ENCODE results near the gene TPP1.

TPP1 gene

GRCh38 chr11:6646918-6647679 is 27.9 kb upstream of the TPP1 start:
- no peak for DNase-seq

DNA sequence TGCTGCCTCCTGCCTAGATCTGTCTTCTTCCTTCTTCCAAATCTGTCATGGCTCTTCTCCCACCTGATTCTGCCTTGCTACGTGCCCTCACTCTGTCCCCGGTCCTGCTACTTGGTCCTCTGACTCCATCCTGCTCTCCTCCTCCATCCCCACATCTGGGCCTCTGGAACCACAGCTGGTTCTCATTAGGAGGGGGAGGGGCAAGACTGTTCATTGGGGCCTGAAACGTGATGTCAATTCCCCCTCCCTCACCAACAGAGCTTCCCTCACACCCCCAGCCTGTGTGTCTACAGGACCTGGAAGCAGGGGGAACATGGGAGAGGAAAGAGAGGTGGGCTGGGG is 27.3 kb upstream of the TPP1 start:
- DNase-seq = no peak

GRCh38 chr11:6646071-6646470 is 26.8 kb upstream of the TPP1 start:
- no peak for DNase-seq

DNA sequence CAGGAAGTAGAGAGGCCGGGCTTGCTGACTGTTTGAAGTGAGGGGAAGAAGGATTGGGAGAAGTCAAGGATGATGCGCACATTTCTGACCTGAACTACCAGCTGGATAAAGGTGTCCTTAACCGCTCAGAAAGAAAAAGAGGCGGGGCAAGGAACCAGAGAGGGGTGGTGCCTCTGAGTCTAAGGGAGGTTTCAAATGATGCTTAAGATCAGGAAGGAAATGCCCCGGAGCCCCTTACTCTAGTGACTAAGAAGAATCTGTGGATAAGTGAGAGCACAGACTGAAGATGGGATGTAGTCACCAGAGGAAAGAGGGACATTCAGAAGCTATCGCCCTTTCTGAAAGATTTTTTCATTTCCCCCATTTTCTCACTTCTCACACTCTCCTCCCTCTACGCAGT is 23.7 kb upstream of the TPP1 start:
- no peak for DNase-seq

DNA sequence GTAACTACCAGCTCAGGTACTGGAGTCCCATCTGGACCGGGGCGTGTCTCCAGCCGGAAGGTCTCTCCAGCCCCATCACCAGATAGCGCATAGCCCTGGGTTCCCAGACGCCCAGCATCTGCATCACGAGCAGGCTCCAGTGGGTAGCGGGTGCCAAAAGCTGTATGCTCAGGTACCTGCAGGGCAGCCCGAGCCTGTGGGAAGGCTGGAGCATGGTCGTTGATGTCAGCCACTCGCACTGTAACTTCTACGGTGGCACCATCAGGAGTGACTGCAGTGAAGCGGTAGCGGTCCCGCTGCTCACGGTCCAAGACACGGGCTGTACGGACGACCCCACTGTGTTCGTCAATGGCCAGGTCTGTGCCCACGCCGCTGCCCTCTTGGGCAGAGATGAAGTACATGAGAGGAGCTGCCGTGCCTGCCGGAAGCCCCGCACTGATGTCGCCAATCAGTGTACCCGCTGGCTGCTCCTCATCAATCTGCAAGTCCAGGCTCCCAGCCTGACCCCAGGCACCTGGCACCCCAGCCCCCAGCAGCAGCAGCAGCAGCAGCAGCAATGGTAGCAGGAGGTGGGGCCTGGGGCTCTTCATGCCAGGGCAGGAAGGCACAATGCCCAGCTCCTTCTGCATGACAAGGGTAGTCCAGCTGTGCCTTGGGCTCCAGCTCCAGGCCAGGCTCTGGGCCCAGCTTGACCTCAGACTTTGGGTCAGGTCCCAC is 21.9 kb upstream of the TPP1 start:
- DNase-seq = no peak

GRCh38 chr11:6640036-6640984 is 21.1 kb upstream of the TPP1 start:
- DNase-seq = no peak

DNA sequence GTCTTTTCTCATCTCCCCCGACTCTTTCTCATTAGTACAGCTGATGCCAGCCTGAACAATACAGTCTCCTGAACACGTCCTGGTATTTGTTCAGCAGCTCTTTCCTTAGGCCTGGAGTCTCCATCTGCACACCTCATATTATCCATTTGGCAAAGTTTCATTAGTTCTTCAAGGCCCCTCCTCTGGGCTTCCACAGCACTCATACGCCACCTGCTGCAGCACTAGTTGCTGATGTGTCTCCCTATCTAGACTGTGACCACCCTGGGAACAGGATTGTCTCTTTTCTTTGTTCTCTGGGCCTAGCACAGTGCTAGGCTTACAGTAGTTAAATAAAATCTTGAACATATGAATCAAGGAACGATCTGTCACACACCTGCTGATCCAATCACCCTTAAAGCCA is 19.2 kb upstream of the TPP1 start:
- DNase-seq = no peak

GRCh38 chr11:6637871-6638270 is 18.6 kb upstream of the TPP1 start:
- DNase-seq = no peak

DNA sequence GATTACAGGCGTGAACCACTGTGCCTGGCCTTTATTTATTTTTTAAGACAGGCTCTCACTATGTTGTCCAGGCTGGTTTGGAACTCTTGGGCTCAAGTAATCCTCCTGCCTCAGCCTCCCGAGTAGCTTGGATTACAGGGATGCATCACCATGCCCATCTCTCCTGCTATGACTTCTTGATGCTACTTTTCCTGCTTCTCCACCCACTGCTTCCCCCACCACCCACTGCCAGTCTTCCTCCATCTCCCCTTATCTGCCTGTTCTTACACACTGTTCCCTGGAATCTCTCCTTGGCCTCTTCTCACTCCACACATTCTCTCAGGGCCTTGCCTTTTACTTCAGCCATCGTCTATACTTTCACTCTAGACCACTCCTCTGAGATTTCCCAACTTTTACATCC is 17.3 kb upstream of the TPP1 start:
- no peak for DNase-seq

DNA sequence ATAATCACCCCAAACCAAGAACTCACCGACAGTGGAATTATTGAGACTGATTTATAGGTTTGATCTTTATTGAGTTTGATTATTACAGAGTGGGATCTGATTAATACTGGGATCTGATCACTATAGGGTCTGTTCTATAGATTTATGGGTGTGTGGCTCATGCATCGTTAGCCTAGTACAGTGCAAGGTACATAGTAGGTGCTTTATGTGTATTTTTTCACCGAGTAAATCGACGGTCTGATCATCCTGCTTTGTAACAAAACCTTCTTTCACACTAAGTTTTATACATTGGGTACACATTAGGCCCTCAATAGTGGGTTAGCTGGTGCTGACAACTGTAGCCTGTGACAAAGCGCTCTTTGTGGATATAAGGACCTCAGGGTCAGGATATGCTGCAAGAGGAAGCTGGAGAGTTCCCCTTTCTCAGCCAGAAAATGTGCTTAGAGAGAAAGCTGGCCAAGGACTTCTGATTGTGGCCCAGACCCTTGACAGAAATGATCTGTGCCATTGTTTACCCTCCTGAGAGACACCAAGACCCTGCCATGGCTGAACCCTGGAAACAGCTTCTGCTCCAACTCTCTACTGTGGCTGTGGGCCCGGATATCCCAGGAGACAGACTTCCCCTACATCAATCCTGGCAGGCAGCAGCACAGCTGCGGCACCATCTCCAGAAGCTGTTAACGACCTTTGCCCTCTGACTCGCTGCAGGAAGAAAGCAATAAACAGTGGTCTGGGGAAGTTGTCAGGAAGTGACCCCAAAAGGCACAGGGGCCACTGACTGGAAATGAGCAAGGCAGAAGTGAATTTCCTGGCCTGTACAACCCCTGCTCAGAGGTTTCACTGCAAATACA is 16.1 kb upstream of the TPP1 start:
- DNase-seq = no peak

DNA sequence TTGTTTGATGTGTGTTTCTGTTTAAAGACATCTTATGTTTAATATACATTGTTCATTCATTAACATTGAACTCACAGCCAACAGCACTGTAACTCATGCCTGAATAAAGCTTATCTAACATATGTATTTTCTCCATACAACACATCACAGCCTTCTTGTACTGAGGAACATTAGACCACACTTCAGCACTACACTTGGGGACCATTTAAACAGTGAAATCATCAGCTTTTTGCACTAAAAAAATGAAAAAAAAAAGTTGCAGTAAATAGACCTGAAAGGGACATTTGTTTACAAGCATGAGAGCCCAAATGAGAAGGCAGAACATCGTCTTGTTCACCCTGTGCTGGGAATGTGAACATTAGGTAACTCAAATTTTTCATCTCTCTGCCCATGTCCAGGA is 15.3 kb upstream of the TPP1 start:
- no peak for DNase-seq

GRCh38 chr11:6633422-6634408 is 14.5 kb upstream of the TPP1 start:
- no peak for DNase-seq

GRCh38 chr11:6632116-6633073 is 13.2 kb upstream of the TPP1 start:
- DNase-seq = no peak

DNA sequence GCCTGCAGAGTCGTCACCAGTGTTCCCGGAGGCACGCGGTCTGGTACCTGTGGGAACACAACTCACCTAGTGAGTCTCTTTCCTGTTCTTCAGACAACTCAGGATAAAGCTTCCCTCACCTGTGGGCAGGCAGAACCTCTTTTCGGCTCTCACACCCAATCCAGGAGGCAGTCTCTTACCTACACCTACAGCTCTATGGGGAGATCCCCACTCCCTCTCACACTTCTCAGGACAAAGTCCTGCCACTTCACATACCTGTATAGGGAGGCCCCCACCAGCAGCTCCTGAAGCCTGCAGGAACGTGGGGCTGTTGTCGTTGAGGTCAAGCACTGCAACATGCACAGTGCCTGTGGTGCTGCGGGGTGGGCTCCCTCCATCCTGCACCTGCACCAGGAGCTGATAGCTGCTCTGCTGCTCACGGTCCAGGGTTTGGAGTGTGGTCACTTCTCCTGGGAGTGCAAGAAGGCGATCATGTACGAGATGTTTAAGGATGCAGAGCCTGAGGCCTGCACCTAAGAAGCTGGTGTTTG is 12.2 kb upstream of the TPP1 start:
- no peak for DNase-seq

DNA sequence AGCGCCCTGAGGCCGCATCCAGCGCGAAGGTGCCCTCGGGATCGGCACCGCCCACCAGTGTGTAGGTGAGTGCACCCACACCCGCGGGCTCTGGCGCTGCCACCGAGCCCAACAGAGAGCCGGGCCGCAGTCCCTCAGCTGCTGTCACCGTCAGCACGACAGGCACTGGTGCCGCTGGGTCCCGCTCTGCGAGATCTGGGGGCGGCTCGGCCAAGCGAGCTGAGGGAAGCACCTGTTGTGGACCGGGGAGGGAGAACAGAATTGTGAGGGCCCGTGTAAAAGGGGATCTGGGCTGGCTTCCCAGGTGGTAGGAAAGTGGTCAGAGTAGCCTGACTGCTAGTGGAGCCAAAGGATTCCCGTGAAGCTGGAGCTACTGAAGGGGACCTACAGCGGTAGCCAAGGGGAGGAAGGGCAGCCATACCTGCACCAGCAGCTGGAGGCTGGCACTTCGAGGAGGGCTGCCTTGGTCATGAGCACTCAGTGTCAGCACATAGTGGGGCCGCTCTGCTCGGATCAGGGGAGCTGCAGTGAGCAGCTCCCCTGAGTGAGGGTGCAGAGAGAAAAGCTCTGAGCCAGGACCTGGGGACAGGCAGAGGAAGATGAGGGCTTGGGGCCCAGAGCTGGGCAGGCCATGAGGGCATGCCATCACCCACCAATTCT is 11.5 kb upstream of the TPP1 start:
- DNase-seq = no peak

DNA sequence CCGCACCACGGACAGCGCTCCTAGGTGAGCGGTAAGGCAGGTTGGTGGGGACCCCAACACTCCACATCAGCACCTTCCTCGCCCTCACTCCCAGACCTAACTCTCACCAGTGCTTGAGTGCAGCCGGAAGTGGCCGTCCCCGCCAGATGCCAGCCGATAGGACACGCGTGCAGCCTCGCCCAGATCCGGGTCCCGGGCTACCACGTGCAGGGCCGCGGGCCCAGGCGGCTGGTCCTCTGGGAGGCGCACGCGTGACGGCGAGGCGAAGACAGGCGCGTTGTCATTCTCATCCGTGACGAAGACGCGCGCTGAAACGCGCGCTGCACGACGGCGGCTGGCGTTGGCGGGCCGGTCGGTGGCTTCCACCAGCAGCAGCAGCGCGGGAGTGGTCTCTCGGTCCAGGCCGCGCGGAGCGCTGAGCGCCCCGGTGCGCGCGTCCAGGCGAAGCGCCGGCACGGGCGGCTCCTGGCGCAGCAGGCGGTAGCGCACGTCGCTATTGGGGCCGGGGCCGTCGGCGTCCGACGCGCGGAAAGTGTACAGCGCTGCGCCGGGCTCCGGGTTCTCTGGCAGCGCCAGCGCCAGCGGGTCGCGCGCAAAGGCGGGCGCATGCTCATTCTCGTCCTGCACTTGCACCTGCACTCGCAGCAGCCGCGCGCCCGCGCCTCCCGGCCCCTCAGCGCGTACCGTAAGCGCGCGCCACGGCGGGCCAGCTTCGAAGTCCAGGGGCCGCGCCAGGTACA is 10.8 kb upstream of the TPP1 start:
- DNase-seq = no peak

DNA sequence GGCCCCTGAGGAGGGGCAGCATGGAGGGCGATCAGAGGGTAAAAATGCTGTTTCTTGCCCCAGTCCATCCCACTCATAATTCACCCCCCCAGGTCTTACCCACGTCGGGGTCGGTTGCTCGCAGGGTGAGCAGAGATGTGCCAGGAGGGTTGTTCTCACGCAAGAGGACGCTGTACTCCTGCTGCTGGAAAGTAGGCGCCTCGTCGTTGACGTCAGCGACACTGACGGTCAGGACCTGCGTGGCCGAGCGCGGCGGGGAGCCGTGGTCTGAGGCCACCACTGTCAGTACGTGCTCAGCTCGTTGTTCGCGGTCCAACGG is 10.3 kb upstream of the TPP1 start:
- DNase-seq = no peak

DNA sequence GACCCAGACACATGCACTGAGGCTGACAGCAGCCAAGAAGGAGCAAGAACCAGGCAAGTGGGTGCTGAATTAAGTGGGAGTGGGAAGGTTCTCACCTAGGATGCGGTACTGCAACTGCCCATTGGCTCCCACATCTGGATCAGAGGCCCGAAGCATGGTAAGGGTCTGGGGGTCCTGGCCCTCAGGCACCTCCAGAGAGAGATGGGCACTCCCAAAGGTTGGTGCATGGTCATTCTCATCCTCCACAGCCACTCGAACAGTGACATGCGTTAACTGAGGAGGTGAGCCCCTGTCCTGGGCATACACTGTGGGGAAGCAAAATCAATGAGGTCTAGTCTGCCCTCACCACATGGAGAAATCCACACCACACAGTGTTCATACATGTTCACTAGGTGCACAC is 9.3 kb upstream of the TPP1 start:
- no peak for DNase-seq

- DNase-seq = no peak
Measured at GRCh38 chr11:6627762-6628241, 8.6 kb upstream of the TPP1 start.
